HepG2 (cell line): Measurements from ENCODE around the gene NPB. TPM values are rescaled to one million over a fixed set of nuclear protein-coding genes. Genes with fewer than 3 reads are reported as not detected.

Experiments
- MXI1 ChIP-seq: IDR thresholded peaks from 3 replicates; pipeline ENCODE4 v1.6.1; 2012; ENCODE audit warnings: low read depth, low read length, inconsistent platforms, borderline replicate concordance
- SAFB2 ChIP-seq: sonication (generic); formaldehyde crosslinking; IDR thresholded peaks from 2 replicates; pipeline ENCODE4 v1.5.1; 2020; ENCODE audit warnings: missing genetic modification reagents, low read depth, mild to moderate bottlenecking, borderline replicate concordance
- SP140L ChIP-seq: sonication (generic); formaldehyde crosslinking; IDR thresholded peaks from 2 replicates; pipeline ENCODE4 v1.4.0; 2020; ENCODE audit warnings: missing genetic modification reagents, borderline replicate concordance
- TEF ChIP-seq: sonication (generic); formaldehyde crosslinking; IDR thresholded peaks from 2 replicates; pipeline ENCODE4 v1.5.0; 2020; ENCODE audit warnings: missing genetic modification reagents
- ZNF160 ChIP-seq: sonication (generic); formaldehyde crosslinking; IDR thresholded peaks from 2 replicates; pipeline ENCODE4 v1.8.0; 2022; ENCODE audit warnings: mild to moderate bottlenecking, inconsistent platforms, missing genetic modification reagents
- ZNF17 ChIP-seq: sonication (generic); formaldehyde crosslinking; IDR thresholded peaks from 2 replicates; pipeline ENCODE4 v1.5.0; 2020; ENCODE audit warnings: mild to moderate bottlenecking, missing genetic modification reagents
- ZNF180 ChIP-seq: sonication (generic); formaldehyde crosslinking; IDR thresholded peaks from 2 replicates; pipeline ENCODE4 v1.4.0; 2020; ENCODE audit warnings: low read depth, missing genetic modification reagents, borderline replicate concordance
- ZNF326 ChIP-seq: sonication (generic); formaldehyde crosslinking; IDR thresholded peaks from 2 replicates; pipeline ENCODE4 v1.4.0; 2020; ENCODE audit warnings: missing genetic modification reagents, borderline replicate concordance
- ZSCAN12 ChIP-seq: sonication (generic); formaldehyde crosslinking; IDR thresholded peaks from 2 replicates; pipeline ENCODE4 v1.9.0; 2021; ENCODE audit warnings: mild to moderate bottlenecking, missing genetic modification reagents
- polyA plus RNA-seq, 8 experiments: library from polyadenylated mRNA; depleted of rRNA in 3 of 8; stranded (reverse) in 7 of 8; unstranded in 1 of 8; fragments of >200 nt; fragmentation: Illumina TruSeq in 4 of 8; extraction: Trizol in 4 of 8; gene quantifications; 2 replicates each; pipeline versions ENCODE4 v1.2.1 to v1.2.3, GENCODE V29; 2011 to 2016; ENCODE audit warnings: low read depth in 4 of 8, missing spikeins in 1 of 8, mixed read lengths in 1 of 8; ENCODE audit not compliant: insufficient read depth in 1 of 8
- total RNA-seq, 5 experiments: library from RNA; depleted of rRNA; stranded (reverse); fragments of >200 nt; fragmentation: Illumina TruSeq; extraction: Trizol; gene quantifications; 2 replicates each; pipeline ENCODE4 v1.2.3, GENCODE V29; 2016; ENCODE audit warnings: low read depth in 1 of 5
- TF ChIP-seq, protein P1 (sequence below): sonication (generic); formaldehyde crosslinking; IDR thresholded peaks from 2 replicates; pipeline ENCODE4 v1.4.0; 2020; ENCODE audit warnings: mild to moderate bottlenecking, low read depth, missing genetic modification reagents
- TF ChIP-seq, protein P2 (sequence below): sonication (generic); formaldehyde crosslinking; conservative IDR thresholded peaks from 2 replicates; pipeline ENCODE4 v1.8.0; 2022; ENCODE audit warnings: missing genetic modification reagents
- TF ChIP-seq, protein P3 (sequence below): sonication (generic); formaldehyde crosslinking; IDR thresholded peaks from 2 replicates; pipeline ENCODE4 v1.9.0; 2021; ENCODE audit warnings: missing genetic modification reagents, borderline replicate concordance
- TF ChIP-seq, protein P4 (sequence below): IDR thresholded peaks from 2 replicates; pipeline ENCODE4 v1.6.1; 2016; ENCODE audit warnings: control low read depth

The NPB gene
- total and polyA plus RNA-seq, 2 of the 13 experiments (the other 11 are each of a cell fraction or from before 2014, with no cell fraction given) = 0.11 to 0.93 TPM

GRCh38 chr17:81917565-81918332 is 15.7 kb downstream of the NPB start, which contains the start of gene SIRT7 (continued):
- TF ChIP-seq, protein P1, sequence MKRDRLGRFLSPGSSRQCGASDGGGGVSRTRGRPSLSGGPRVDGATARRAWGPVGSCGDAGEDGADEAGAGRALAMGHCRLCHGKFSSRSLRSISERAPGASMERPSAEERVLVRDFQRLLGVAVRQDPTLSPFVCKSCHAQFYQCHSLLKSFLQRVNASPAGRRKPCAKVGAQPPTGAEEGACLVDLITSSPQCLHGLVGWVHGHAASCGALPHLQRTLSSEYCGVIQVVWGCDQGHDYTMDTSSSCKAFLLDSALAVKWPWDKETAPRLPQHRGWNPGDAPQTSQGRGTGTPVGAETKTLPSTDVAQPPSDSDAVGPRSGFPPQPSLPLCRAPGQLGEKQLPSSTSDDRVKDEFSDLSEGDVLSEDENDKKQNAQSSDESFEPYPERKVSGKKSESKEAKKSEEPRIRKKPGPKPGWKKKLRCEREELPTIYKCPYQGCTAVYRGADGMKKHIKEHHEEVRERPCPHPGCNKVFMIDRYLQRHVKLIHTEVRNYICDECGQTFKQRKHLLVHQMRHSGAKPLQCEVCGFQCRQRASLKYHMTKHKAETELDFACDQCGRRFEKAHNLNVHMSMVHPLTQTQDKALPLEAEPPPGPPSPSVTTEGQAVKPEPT (CRISPR knock-in tag) = peak; percentile 59; the same call in 1 of the 2 replicates
- TF ChIP-seq, protein P2, sequence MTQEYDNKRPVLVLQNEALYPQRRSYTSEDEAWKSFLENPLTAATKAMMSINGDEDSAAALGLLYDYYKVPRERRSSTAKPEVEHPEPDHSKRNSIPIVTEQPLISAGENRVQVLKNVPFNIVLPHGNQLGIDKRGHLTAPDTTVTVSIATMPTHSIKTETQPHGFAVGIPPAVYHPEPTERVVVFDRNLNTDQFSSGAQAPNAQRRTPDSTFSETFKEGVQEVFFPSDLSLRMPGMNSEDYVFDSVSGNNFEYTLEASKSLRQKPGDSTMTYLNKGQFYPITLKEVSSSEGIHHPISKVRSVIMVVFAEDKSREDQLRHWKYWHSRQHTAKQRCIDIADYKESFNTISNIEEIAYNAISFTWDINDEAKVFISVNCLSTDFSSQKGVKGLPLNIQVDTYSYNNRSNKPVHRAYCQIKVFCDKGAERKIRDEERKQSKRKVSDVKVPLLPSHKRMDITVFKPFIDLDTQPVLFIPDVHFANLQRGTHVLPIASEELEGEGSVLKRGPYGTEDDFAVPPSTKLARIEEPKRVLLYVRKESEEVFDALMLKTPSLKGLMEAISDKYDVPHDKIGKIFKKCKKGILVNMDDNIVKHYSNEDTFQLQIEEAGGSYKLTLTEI (CRISPR knock-in tag) = no peak
- TF ChIP-seq, protein P3, sequence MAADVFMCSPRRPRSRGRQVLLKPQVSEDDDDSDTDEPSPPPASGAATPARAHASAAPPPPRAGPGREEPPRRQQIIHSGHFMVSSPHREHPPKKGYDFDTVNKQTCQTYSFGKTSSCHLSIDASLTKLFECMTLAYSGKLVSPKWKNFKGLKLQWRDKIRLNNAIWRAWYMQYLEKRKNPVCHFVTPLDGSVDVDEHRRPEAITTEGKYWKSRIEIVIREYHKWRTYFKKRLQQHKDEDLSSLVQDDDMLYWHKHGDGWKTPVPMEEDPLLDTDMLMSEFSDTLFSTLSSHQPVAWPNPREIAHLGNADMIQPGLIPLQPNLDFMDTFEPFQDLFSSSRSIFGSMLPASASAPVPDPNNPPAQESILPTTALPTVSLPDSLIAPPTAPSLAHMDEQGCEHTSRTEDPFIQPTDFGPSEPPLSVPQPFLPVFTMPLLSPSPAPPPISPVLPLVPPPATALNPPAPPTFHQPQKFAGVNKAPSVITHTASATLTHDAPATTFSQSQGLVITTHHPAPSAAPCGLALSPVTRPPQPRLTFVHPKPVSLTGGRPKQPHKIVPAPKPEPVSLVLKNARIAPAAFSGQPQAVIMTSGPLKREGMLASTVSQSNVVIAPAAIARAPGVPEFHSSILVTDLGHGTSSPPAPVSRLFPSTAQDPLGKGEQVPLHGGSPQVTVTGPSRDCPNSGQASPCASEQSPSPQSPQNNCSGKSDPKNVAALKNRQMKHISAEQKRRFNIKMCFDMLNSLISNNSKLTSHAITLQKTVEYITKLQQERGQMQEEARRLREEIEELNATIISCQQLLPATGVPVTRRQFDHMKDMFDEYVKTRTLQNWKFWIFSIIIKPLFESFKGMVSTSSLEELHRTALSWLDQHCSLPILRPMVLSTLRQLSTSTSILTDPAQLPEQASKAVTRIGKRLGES (CRISPR knock-in tag) = no peak
- TF ChIP-seq, protein P4, sequence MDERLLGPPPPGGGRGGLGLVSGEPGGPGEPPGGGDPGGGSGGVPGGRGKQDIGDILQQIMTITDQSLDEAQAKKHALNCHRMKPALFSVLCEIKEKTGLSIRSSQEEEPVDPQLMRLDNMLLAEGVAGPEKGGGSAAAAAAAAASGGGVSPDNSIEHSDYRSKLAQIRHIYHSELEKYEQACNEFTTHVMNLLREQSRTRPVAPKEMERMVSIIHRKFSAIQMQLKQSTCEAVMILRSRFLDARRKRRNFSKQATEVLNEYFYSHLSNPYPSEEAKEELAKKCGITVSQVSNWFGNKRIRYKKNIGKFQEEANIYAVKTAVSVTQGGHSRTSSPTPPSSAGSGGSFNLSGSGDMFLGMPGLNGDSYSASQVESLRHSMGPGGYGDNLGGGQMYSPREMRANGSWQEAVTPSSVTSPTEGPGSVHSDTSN (CRISPR knock-in tag) = no peak
- no peak for TF ChIP-seq ZNF17 (CRISPR knock-in tag)
- TF ChIP-seq ZSCAN12 (CRISPR knock-in tag) = no peak
- no peak for TF ChIP-seq SAFB2 (CRISPR knock-in tag)
- TF ChIP-seq ZNF160 (CRISPR knock-in tag) = no peak
- no peak for TF ChIP-seq ZNF180
- no peak for TF ChIP-seq TEF
- TF ChIP-seq SP140L (CRISPR knock-in tag) = no peak
- peak; percentile 69; the same call in 1 of the 3 replicates for TF ChIP-seq MXI1
- peak; percentile 86; the same call in 1 of the 2 replicates for TF ChIP-seq ZNF326
